GM19099 (cell line): Measurements from ENCODE around the gene SLC22A23.

Source experiments
- POLR2A ChIP-seq: IDR thresholded peaks from 3 replicates; pipeline ENCODE4 v1.6.1; 2011; ENCODE audit warnings: low read depth; ENCODE audit not compliant: insufficient read length; ENCODE audit errors: extremely low read depth

Gene SLC22A23

DNA sequence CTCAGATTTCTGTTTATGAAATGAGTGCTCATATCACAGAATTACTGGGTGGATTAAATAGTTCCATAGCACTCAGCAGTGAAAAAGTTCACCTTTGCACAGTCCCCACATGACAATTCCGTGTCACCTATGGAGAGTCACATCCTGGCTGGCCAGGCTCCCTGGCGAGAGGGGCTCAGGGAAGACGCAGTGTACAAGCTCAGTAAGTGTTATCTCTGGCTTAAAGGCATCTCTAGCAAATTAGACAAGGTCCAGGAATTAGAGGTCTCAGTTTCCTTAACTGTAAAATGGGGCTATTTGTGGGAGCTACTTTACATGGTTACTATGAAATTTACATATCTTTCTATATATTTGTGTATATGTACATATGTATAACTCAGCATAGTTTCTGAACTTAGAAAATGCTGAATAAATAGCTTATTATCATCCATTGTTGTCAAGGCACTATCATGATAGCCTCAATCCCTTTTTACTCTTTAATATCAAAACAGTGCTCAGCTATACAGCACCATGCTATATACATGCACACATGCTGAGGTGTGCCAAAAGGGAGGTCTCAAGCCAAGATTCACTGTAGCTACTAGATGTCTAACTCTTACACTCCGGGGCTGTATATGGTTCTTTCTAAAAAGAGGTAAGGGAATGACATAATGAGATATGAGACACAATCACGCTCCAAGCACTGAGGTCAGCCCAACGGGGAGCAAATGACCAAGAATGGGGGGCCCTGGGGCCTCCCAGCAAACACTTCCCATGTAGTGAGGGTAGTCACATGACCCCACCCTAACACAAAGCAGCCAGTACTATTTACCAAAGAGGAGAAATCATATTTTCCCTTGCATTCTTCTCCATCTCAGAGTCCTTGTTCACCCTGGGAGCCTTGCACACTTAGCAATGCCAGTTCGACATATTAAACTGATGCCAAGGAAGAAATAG is 59.4 kb downstream of the SLC22A23 start:
- no peak for TF ChIP-seq POLR2A

DNA sequence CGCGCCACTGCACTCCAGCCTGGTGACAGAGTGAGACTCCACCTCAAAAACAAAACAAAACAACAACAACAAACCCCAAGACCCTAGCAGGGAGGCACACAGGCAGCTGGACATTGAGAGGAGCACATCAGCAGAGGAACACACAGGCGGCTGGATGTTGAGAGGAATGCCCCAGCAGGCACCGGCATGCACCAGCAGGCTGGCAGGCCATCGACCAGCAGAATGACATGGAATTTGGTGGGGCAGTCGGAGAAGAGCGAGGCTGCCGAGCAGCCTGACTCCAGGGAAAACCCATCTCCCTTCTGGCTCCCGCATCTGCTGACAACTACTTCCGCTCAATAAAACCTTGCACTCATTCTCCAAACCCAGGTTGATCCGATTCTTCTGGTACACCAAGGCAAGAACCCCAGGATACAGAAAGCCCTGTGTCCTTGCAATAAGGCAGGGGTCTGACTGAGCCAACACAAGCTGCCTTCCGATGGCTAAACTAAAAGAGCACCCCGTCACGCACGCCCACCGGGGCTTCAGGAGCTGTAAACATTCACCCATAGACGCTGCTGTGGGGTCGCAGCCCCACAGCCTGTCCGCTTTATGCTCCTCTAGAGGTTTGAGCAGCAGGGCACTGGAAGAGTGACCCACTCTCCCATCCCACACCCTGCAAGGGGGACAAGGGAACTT is 60.2 kb downstream of the SLC22A23 start:
- no peak for TF ChIP-seq POLR2A

DNA sequence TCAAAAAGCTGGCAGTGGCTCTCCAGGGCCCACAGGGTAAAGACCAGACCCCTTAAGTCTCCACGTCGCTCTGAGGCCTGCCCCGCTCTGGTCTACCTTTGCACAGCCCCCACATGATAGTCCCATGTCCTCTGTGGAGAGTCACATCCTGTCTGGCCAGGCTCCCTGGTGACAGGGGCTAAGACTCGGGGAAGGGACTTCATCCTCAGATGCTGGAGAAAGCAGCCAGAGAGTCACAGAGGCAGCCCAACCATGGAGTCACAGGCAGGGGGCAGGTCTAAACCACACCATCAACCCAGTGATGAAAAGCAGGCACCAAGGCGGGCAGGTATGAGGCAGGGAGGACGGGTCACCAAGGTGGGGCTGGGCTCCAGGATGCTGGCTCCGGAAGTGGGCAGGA is 62.2 kb downstream of the SLC22A23 start:
- no peak for TF ChIP-seq POLR2A

DNA sequence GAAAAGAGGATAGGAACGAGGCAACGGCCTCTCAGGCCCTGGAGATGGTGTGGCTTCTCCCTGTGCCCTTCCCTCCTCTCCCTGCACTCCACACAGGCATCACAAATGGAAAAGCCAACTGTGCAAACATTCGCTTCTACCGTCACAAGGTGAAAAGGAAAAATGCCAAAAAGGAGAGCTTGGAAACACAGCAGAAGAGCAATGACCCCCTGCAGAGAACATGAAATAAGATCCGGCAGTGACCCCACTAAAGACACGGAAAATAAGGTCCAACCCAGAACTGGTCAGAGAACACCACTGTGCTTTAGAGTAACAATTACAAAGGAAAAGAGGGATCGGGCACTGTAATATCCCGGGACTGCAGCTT is 63.0 kb downstream of the SLC22A23 start:
- TF ChIP-seq POLR2A = no peak

DNA sequence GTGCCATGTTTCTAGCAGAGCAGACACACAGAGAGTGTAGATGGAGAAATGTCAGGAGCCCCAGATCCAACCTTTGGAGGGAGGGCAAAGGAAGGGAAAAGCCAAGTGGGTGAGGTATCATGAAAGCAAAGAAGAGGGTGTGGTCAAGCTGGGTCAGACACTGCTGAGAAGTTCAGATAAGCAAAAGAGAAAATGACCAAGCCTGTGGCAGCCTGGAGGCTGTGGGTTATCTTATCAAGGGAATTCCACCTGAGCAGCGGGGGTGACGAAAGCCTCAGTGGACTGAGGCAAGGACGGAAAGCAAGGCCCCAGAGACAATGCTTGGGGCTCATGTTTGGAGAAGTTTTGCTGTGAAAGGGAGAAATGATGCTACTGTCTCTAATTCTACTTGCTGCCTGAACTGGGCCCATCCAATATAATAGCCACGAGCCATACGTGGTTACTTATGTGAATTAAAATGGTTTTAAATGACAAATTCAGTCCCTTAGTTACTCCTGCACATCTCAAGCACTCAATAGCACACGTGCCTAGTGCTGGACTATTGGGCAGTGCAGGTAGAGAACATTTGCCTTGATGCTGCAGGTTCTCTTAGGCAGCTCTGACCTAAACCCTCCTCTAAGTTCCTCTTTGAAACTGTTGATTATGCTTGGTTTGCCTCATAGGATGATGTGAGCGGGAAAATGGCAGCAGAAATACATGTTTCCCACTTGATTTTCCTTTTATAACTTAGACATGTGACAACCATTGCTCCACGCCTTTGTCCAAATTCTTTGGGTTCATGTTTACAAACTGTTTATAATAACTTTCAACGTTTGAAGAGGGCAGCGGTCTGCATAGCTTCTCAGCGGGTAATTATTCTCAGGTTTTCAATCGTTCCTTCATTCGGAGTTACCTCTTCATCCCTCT is 63.7 kb downstream of the SLC22A23 start:
- TF ChIP-seq POLR2A = no peak

DNA sequence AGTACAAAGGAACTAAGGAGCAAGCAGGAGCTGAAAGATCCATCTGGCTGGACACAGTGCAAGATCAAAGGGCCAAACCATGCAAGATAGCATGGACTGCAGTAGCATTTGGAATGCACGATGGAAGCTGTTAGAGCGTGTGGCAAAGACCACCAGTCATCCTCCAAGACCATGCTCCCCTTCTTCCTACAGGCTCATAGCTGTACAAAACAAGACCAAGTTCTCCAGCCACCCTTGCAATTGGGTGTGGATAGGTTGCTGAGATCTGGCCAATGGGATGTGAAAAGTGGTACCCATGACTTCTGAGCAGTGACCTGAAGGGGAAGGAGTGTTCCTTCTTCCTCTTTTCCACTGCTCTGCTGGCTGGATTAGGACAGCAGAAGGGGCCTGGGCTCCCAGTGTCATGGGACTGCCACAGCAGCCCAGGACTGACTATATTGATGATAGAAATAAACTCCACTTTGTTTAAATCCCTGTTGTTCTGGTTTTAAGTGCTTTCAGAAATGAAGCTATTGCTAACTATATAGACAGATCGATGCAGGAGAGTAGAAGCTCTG is 64.9 kb downstream of the SLC22A23 start:
- TF ChIP-seq POLR2A = no peak

DNA sequence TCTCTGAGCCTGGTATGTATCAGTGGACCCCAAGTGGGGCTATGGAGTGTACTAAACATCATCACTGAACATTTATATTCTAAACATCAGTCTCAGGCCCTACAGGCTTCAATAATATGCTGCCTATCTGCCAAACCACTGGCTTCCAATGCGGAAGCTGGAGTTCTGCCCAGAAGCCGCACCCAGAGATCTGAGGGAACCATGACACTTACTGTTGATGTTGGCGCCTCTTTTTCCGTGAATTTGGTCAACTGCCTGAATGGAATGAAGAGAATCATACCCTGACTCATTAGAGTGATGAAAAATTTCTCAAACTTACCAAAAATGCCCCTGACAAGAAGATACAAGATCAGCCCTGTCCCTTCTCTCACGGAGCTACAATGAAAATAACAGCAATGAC is 66.2 kb downstream of the SLC22A23 start:
- TF ChIP-seq POLR2A = no peak

DNA sequence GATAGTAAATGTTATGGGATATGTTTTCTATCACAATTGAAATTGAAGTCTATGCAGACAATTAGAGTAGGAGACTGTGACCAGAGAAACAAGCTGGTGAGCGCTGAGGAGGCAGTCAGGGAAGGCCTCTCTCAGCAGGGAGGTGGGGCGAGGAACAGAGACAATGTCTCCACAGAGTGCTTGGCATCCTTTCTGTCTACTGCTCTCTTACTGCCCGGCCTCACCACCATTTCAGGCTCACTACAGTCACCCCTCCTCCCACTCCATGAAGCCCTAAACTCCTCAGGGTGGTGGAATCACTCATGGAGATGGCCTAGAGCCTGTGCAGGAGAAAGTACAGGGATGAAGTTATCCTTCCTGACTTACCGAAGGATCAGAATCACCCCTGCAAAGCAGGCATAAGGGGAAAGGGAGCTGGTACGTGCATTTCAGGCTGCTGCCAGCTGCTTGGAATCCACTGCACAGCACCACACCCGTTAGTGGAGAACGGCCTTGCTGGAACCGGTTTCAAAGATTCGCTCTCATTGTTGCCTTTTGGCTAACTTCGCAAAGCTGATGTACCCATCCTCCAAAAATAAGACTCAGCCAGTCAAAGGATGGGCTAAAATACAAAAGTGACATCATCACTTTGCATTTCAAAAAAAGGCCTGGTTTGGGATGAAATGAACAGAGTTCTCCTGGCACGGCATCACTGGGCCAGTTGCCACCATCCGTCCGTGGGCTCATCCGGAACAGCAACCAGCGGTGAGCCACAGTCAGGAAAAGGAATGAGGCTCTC is 67.3 kb downstream of the SLC22A23 start:
- TF ChIP-seq POLR2A = no peak

DNA sequence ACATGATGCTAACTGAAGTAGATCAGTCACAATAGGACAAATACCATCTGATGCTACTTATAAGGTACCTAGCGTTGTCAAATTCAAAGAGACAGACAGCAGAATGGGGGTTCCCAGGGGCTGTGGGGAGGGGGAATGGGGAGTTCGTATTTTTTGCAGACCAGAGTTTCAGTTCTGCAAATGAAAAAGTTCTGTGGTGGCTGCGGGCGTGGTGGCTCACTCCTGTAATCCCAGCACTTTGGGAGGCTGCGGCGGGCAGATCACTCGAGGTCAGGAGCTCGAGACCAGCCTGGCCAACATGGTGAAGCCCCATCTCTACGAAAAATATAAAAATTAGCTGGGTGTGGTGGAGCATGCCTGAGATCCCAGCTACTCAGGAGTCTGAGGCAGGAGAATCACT is 68.1 kb downstream of the SLC22A23 start:
- no peak for TF ChIP-seq POLR2A

DNA sequence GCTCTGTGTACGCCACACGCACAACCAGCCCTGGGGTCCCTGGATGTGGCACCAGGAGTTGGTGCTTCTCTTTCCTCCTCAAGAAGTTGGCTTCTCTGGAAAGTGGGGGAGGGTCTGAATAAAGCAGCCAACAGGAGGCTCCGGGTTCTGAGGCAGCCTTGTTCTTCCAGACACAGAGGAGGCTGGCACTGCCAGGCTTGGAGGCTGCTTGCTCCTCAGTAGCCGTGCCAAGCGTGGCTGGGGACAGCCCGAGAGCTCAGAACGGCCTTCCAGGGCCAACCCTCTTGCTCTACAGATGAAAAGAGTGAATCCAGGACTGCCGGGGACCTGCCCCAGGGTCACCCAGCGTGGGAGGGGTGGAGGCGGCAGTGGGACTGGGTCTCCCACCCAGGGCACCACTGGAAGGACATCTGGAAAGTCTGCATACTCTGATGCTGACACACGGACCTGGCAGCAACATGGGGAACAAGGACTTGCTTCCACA is 70.4 kb downstream of the SLC22A23 start:
- no peak for TF ChIP-seq POLR2A

DNA sequence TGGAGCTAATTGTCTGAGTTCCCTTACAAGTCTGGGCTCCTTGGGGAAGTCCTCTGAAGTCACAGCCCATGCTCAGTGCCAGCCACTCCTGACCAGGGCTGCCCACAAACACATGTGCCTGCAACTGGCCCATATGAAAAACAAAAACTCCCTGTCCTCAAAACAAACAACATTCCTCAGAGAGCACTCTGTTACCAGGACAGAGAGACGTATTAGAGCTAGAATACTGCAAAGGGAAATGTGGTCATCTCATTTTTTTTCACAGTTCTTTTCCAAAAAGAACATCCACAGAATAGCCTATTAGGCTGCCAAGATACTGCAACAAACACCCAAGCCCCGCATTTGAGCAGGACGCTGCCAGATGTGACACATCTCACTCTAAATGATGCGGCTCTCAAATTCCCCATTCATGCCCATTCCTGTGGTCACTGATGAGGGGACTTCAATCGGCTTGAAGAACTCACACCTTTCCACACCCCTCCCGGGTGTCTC is 71.1 kb downstream of the SLC22A23 start:
- no peak for TF ChIP-seq POLR2A

DNA sequence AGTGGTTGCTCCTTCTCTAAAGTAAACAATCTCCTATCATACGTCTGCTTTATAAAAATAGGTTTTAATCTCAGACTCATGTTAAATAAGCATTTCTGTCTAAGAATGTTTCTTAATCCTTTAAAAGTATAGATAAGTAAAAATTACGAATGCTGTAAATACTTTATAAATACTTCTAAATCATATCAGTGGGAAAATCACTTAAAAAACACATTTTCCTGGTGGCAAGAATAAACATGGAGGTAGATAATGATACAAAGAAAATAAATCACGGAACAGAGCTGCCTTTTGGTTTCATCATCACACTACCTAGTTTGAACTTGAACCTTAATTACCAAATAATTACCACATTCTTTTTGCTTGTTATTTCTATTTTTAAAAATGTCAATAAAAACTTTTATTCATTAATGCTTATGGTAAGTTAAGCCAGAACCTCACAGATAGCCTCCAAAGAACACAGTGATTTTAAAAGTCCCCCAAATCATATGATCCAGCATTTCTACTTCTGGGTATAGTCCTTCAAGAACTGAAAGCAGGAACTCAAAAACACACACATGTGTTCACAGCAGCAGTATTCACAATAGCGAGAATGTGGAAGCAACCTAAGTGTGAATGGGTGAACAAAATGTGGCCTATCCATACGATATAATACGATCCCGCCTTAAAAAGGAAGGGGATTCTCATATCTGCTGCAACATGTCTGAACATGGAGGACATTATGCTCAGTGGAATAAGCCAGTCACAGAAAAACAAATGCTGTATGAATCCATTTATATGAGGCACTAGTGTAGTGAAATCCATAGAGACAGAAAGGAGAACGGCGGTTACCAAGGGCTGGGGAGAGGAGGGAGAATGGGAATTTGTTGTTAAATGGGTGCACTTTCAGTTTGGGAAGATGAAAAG is 72.4 kb downstream of the SLC22A23 start:
- no peak for TF ChIP-seq POLR2A

DNA sequence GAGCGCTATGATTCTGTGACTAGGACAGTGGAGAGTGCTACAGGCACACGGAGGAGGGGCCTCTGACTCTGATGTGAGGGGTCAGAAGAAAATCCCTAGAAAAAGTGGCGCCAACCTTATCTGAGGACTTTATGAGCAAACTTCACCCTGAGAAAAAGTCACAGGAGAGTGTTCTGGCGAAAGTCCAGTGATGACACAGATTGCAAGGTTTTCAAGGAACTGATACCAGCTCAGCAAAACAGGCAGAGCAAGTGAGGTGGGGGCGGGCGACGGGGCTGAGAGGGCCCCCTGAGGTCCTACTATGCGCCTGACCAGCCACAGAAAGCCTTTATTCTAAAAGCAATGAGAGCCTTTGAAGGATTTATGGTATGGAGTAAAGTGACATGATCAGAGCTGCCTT is 73.3 kb downstream of the SLC22A23 start:
- TF ChIP-seq POLR2A = no peak
